Sigmoid colon (tissue), 4 donors: Measurements from ENCODE around the gene TECR.

Experiments used
- EP300 ChIP-seq, 4 donors: sonication (generic); formaldehyde crosslinking; IDR thresholded peaks; one replicate each; pipeline ENCODE4 v1.6.1; 2017; ENCODE audit warnings: antibody characterized with exemption in 4 of 4
- POLR2A ChIP-seq, 2 donors: fragments of 450-650 bp; IDR thresholded peaks; one replicate each; pipeline ENCODE4 v1.6.1; 2016; ENCODE audit warnings: antibody characterized with exemption in 2 of 2, mild to moderate bottlenecking in 2 of 2, moderate library complexity in 2 of 2
- POLR2AphosphoS5 ChIP-seq, 4 donors: sonication (generic); formaldehyde crosslinking; IDR thresholded peaks; one replicate each; pipeline ENCODE4 v1.6.1; 2017; ENCODE audit warnings: antibody characterized with exemption in 4 of 4
- TF ChIP-seq, protein P1 (sequence below), 4 experiments: fragments of 450-650 bp in 3 of 4; fragments of 200-600 bp in 1 of 4; IDR thresholded peaks; one replicate each; pipeline ENCODE4 v1.5.1; 2016 to 2019; ENCODE audit warnings: antibody characterized with exemption in 4 of 4, mild to moderate bottlenecking in 3 of 4, moderate library complexity in 2 of 4

- TF ChIP-seq, protein P1, sequence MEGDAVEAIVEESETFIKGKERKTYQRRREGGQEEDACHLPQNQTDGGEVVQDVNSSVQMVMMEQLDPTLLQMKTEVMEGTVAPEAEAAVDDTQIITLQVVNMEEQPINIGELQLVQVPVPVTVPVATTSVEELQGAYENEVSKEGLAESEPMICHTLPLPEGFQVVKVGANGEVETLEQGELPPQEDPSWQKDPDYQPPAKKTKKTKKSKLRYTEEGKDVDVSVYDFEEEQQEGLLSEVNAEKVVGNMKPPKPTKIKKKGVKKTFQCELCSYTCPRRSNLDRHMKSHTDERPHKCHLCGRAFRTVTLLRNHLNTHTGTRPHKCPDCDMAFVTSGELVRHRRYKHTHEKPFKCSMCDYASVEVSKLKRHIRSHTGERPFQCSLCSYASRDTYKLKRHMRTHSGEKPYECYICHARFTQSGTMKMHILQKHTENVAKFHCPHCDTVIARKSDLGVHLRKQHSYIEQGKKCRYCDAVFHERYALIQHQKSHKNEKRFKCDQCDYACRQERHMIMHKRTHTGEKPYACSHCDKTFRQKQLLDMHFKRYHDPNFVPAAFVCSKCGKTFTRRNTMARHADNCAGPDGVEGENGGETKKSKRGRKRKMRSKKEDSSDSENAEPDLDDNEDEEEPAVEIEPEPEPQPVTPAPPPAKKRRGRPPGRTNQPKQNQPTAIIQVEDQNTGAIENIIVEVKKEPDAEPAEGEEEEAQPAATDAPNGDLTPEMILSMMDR (IDR thresholded peaks at IDR 0.05) = no peak
- TF ChIP-seq POLR2AphosphoS5 (IDR thresholded peaks at IDR 0.05) (no peak), POLR2A (IDR thresholded peaks at IDR 0.05) (no peak), EP300 (IDR thresholded peaks at IDR 0.05) (no peak)
Observed at GRCh38 chr19:14599548-14600147, 70.3 kb downstream of the TECR start.
